Kidney (tissue), 14 donors: Measurements from ENCODE around the gene CCDC13. TPM values are rescaled to one million over a fixed set of nuclear protein-coding genes. Genes with fewer than 3 reads are reported as not detected.
A peak's percentile ranks its signal among the peaks of the same experiment; 100 is the strongest.

Experiments
- DNase-seq, 5 donors: peaks; one replicate each; pipeline ENCODE4 v3.0.0-alpha.2; 2013 to 2020
- FAIRE-seq: peaks from 2 replicates; lab custom pipeline; 2012; peaks lifted over from hg19 to GRCh38; lab: Jason Lieb, UNC
- H3K27ac ChIP-seq, 2 donors: one replicate each; pipeline ENCODE4 v1.7.0; 2013; ENCODE audit warnings: low read depth in 2 of 2, low read length in 2 of 2, inconsistent platforms in 1 of 2
- H3K27me3 ChIP-seq: one replicate; pipeline ENCODE4 v1.7.1; 2013; ENCODE audit warnings: low read length, inconsistent platforms; ENCODE audit not compliant: control insufficient read depth, insufficient read depth
- H3K36me3 ChIP-seq, 3 donors: one replicate each; pipeline versions ENCODE4 v1.7.0 to v1.7.1; 2013; ENCODE audit warnings: low read length in 3 of 3, control low read depth in 1 of 3, inconsistent platforms in 1 of 3; ENCODE audit not compliant: insufficient read depth in 3 of 3, control insufficient read depth in 2 of 3
- H3K4me1 ChIP-seq, 3 donors: one replicate each; pipeline versions ENCODE4 v1.7.0 to v1.7.1; 2013; ENCODE audit warnings: low read length in 3 of 3, inconsistent platforms in 1 of 3, low read depth in 1 of 3; ENCODE audit not compliant: control insufficient read depth in 2 of 3, insufficient read depth in 2 of 3
- H3K4me3 ChIP-seq, 3 donors: one replicate each; pipeline versions ENCODE4 v1.7.0 to v1.8.1; 2013; ENCODE audit warnings: low read length in 3 of 3, control low read depth in 1 of 3, inconsistent platforms in 1 of 3
- H3K9ac ChIP-seq, 3 donors: one replicate each; pipeline versions ENCODE4 v1.7.0 to v1.7.1; 2013; ENCODE audit warnings: low read length in 3 of 3, control low read depth in 1 of 3, inconsistent platforms in 1 of 3
- H3K9me3 ChIP-seq, 3 donors: one replicate each; pipeline versions ENCODE4 v1.7.0 to v1.7.1; 2013; ENCODE audit warnings: low read length in 3 of 3, control low read depth in 1 of 3, inconsistent platforms in 1 of 3; ENCODE audit not compliant: control insufficient read depth in 2 of 3, insufficient read depth in 1 of 3
- intact Hi-C: fragments of 100-400 bp; cut with DNase I; formaldehyde crosslinking; loops from one replicate; pipeline ENCODE4 v1.11.1; 2022
- polyA plus RNA-seq: library from polyadenylated mRNA; stranded (reverse); fragments of 350-450 nt; fragmentation: Illumina TruSeq; extraction: RNeasy Lipid Tissue Mini Kit (QIAGEN cat#74804); gene quantifications from one replicate; pipeline ENCODE4 v1.2.3, GENCODE V29; 2014; ENCODE audit warnings: low read depth, low replicate concordance; ENCODE audit not compliant: insufficient read depth
- total RNA-seq: library from RNA; stranded (reverse); fragmentation: NEBNext Ultra II Directional; extraction: Animal tissue kit (Norgen Biotek cat#: 25700); gene quantifications from one replicate; pipeline ENCODE4 v1.2.1, GENCODE V29; 2021
- TF ChIP-seq, protein P1 (sequence below): IDR thresholded peaks from 3 replicates; pipeline ENCODE4 v1.5.1; 2012; ENCODE audit warnings: mild to moderate bottlenecking, moderate library complexity, borderline replicate concordance; ENCODE audit not compliant: insufficient read depth; ENCODE audit errors: extremely low read depth
- donor health status: control.
- donor health status: control.
- donor health status: control.
- donor health status: control.
- donor health status: control.
- donor health status: DM: yes; HTN: yes; CAD: no.
- donor health status: Normal renal cell carcinoma (clear cell type).

CCDC13 gene
- total and polyA plus RNA-seq, 2 donors from 2014 or later: 5.3 to 7.0 TPM

- Histone ChIP-seq H3K27ac (no peak overlapping the region), H3K27me3 (no peaks in the 10 kb centered on the region), H3K4me3 (no peak overlapping the region), H3K36me3 (peaks cover 0 to 12% (median 8%) of the 10 kb centered on the region in 3 donors), H3K9ac (no peak overlapping the region), H3K4me1 (peaks cover 0 to 9% (median 5%) of the 10 kb centered on the region in 3 donors), H3K9me3 (no peaks in the 10 kb centered on the region)
- TF ChIP-seq, protein P1, sequence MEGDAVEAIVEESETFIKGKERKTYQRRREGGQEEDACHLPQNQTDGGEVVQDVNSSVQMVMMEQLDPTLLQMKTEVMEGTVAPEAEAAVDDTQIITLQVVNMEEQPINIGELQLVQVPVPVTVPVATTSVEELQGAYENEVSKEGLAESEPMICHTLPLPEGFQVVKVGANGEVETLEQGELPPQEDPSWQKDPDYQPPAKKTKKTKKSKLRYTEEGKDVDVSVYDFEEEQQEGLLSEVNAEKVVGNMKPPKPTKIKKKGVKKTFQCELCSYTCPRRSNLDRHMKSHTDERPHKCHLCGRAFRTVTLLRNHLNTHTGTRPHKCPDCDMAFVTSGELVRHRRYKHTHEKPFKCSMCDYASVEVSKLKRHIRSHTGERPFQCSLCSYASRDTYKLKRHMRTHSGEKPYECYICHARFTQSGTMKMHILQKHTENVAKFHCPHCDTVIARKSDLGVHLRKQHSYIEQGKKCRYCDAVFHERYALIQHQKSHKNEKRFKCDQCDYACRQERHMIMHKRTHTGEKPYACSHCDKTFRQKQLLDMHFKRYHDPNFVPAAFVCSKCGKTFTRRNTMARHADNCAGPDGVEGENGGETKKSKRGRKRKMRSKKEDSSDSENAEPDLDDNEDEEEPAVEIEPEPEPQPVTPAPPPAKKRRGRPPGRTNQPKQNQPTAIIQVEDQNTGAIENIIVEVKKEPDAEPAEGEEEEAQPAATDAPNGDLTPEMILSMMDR: peak; percentile 73
- intact Hi-C loops: loop anchor here (10.0 kb wide), 1 partner anchor 54 kb away; no protein-coding TSS in a partner anchor
- DNase-seq: peak in 2 of 5 donors; percentile 82 to 88
- no peak for FAIRE-seq
Observed at GRCh38 chr3:42780892-42781700, 8.0 kb upstream of the CCDC13 start.

GRCh38 chr3:42780398-42780797 lies 7.3 kb upstream of the CCDC13 start:
- Histone ChIP-seq H3K9ac (no peak overlapping the region), H3K27ac (peak overlapping the region in 1 of 2 donors; percentile 69), H3K36me3 (peaks cover 0 to 9% (median 6%) of the 10 kb centered on the region in 3 donors), H3K27me3 (no peaks in the 10 kb centered on the region), H3K4me3 (peak overlapping the region in 1 of 3 donors; percentile 24), H3K9me3 (no peaks in the 10 kb centered on the region), H3K4me1 (peaks cover 0 to 9% (median 5%) of the 10 kb centered on the region in 3 donors)
- FAIRE-seq (no peak), DNase-seq (peak in 1 of 5 donors; percentile 16)
- TF ChIP-seq, protein P1: no peak
- intact Hi-C loops: loop anchor here (10.0 kb wide), 1 partner anchor 54 kb away; no protein-coding TSS in a partner anchor

DNA sequence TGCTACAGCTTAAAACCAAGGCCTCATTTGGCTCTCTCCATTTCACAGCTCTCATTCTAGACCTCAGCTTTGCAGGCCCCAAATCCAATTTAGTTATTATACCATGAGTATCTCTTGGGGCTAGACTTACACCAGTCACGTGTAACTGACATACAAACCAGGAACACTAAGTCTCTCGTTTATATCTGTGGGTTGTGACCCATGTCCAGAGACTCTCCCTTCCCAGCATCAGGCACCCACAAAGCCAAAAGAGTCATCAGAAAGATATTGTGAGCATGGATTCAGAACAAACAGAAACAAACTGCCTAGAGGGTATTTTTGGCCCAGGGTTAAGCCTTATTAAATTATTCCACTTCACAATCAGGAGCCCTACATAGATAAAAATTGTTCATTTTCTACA lies 5.6 kb upstream of the CCDC13 start:
- TF ChIP-seq, protein P1: no peak
- peaks cover 0 to 9% (median 5%) of the 10 kb centered on the region in 3 donors for H3K4me1 ChIP-seq
- no peak overlapping the region for H3K4me3 ChIP-seq
- no peak overlapping the region for H3K9ac ChIP-seq
- H3K27me3 ChIP-seq: no peaks in the 10 kb centered on the region
- no peak for FAIRE-seq
- no peak overlapping the region for H3K27ac ChIP-seq
- peaks cover 0 to 6% (median 6%) of the 10 kb centered on the region in 3 donors for H3K36me3 ChIP-seq
- H3K9me3 ChIP-seq: no peaks in the 10 kb centered on the region
- no peak for DNase-seq
- intact Hi-C loops: no loop called here
